ENCODE data around the gene CADM3. TPM values are rescaled to one million over a fixed set of nuclear protein-coding genes. Genes with fewer than 3 reads are reported as not detected.

Gene CADM3
- total RNA-seq, 6 experiments from 2014 or later: 0.06 to 0.24 (median 0.17) TPM; not detected in 2

DNA sequence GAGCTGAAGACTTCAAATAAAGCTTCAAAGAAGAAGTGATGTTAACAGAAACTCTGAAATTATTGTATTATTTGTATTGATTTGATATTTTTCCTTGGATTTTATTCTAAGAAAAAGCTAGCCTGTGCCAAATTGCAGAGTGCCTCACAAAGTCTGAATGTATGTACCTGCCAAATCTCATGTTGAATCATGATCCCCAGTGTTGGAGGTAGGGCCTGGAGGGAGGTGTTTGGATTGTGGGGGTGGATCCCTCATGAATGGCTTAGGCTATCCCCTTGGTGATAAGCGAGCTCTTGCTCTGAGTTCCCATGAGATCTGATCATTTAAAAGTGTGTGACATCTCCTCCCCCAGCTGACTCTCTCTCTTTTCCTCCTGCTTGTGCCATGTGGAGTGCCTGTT is 76.9 kb downstream of the CADM3 start:
- H3K4me3 Mint-ChIP-seq: no peak overlapping the region
- no peak overlapping the region for H3K27ac Mint-ChIP-seq
- peaks cover 11% of the 10 kb centered on the region for H3K36me3 Mint-ChIP-seq (ENCODE audit: low read depth)
- no peak for TF ChIP-seq CTCF (IDR thresholded peaks at IDR 0.05)
- DNase-seq: no peak
- H3K4me1 Mint-ChIP-seq (ENCODE audit: low read depth): peaks cover 11% of the 10 kb centered on the region; the same call in 1 of the 2 replicates
- H3K9me3 Mint-ChIP-seq: peaks cover 22% of the 10 kb centered on the region
- 0 out of 2 replicates have a peak, but pooled peaks cover 2% of the 10 kb centered on the region for H3K27me3 Mint-ChIP-seq (ENCODE audit: insufficient read depth)

GRCh38 chr1:159250638-159251216 is 79.3 kb downstream of the CADM3 start:
- peak; percentile 55 for TF ChIP-seq CTCF (IDR thresholded peaks at IDR 0.05)
- Mint-ChIP-seq H3K27ac (no peak overlapping the region; the same call in 1 of the 2 replicates), H3K4me3 (peak overlapping the region; percentile 47; the same call in 1 of the 2 replicates), H3K4me1 (ENCODE audit: low read depth) (peaks cover 11% of the 10 kb centered on the region; the same call in 1 of the 2 replicates), H3K36me3 (ENCODE audit: low read depth) (peaks cover 11% of the 10 kb centered on the region), H3K27me3 (ENCODE audit: insufficient read depth) (0 out of 2 replicates have a peak, but pooled peaks cover 3% of the 10 kb centered on the region), H3K9me3 (peaks cover 22% of the 10 kb centered on the region)
- DNase-seq: no peak

Other genes starting within 250 kb of the CADM3 start
- gene PYHIN1, start 240.1 kb upstream of the CADM3 start, total RNA-seq (2021; fragmentation: NEBNext Ultra II Directional; extraction: Animal tissue kit (Norgen Biotek cat#: 25700)): not detected
- gene IFI16, start 161.7 kb upstream of the CADM3 start, total RNA-seq (2021; fragmentation: NEBNext Ultra II Directional; extraction: Animal tissue kit (Norgen Biotek cat#: 25700)): 10 to 100 TPM; 50.5 to 70.7 (median 67.3) TPM
- gene AIM2, start 94.8 kb upstream of the CADM3 start, total RNA-seq (2021; fragmentation: NEBNext Ultra II Directional; extraction: Animal tissue kit (Norgen Biotek cat#: 25700)): under 1 TPM in 1 of 6 experiments, not detected in 5; 0.13 TPM
- not detected for gene ACKR1, start 33.3 kb downstream of the CADM3 start, total RNA-seq (2021; fragmentation: NEBNext Ultra II Directional; extraction: Animal tissue kit (Norgen Biotek cat#: 25700))
- not detected for gene FCER1A, start 130.7 kb downstream of the CADM3 start, total RNA-seq (2021; fragmentation: NEBNext Ultra II Directional; extraction: Animal tissue kit (Norgen Biotek cat#: 25700))